Mesenchymal stem cell (in vitro differentiated cells and primary cell): ENCODE results near the gene DSG2.

Experiments
- DNase-seq: peaks from one replicate; pipeline ENCODE4 v3.0.0-alpha.2; 2013
- H2AFZ ChIP-seq: one replicate; pipeline ENCODE4 v1.6.1; 2013; ENCODE audit warnings: low read depth, mild to moderate bottlenecking, control low read depth, inconsistent platforms, low read length, moderate library complexity
- H2AK5ac ChIP-seq: 2 replicates; pipeline ENCODE4 v1.6.1; 2013; ENCODE audit warnings: low read length, moderate library complexity, mild to moderate bottlenecking, inconsistent platforms; ENCODE audit not compliant: severe bottlenecking
- H2BK120ac ChIP-seq: one replicate; pipeline ENCODE4 v1.6.1; 2013; ENCODE audit warnings: low read depth, mild to moderate bottlenecking, inconsistent platforms, low read length, moderate library complexity
- H2BK12ac ChIP-seq, 2 experiments: one replicate each; pipeline ENCODE4 v1.6.1; 2013; ENCODE audit warnings: inconsistent platforms in 2 of 2, low read length in 2 of 2, mild to moderate bottlenecking in 2 of 2, moderate library complexity in 2 of 2, control low read depth in 1 of 2
- H2BK15ac ChIP-seq: one replicate; pipeline ENCODE4 v1.6.1; 2013; ENCODE audit warnings: mild to moderate bottlenecking, low read depth, inconsistent platforms; ENCODE audit not compliant: poor library complexity, severe bottlenecking
- H2BK5ac ChIP-seq: 2 replicates; pipeline ENCODE4 v1.6.1; 2013; ENCODE audit warnings: low read depth, mild to moderate bottlenecking, low read length, control low read depth, inconsistent platforms; ENCODE audit not compliant: poor library complexity, severe bottlenecking
- H3K14ac ChIP-seq, 2 experiments: one replicate each; pipeline ENCODE4 v1.6.1; 2013; ENCODE audit warnings: inconsistent platforms in 2 of 2, low read length in 2 of 2, control low read depth in 1 of 2, mild to moderate bottlenecking in 1 of 2, moderate library complexity in 1 of 2
- H3K18ac ChIP-seq, 2 experiments: one replicate each; pipeline ENCODE4 v1.6.1; 2013; ENCODE audit warnings: inconsistent platforms in 2 of 2, low read length in 2 of 2, control low read depth in 1 of 2, low read depth in 1 of 2, mild to moderate bottlenecking in 1 of 2
- H3K23ac ChIP-seq, 2 experiments: one replicate each; pipeline ENCODE4 v1.6.1; 2013; ENCODE audit warnings: inconsistent platforms in 2 of 2, low read length in 2 of 2, mild to moderate bottlenecking in 2 of 2, moderate library complexity in 2 of 2, control low read depth in 1 of 2
- H3K27ac ChIP-seq: 2 replicates; pipeline ENCODE4 v1.5.1; 2013; ENCODE audit warnings: mild to moderate bottlenecking, moderate library complexity, low read length, control low read depth, inconsistent platforms; ENCODE audit not compliant: poor library complexity, severe bottlenecking
- H3K27me3 ChIP-seq, 2 experiments: 2 replicates each; pipeline versions ENCODE4 v1.6.1 to v1.7.0; 2013; ENCODE audit warnings: low read length in 2 of 2, mild to moderate bottlenecking in 2 of 2, moderate library complexity in 2 of 2, control low read depth in 1 of 2, inconsistent platforms in 1 of 2; ENCODE audit not compliant: control insufficient read depth in 1 of 2, insufficient read depth in 1 of 2
- H3K36me3 ChIP-seq, 2 experiments: 2 replicates each; pipeline versions ENCODE4 v1.6.1 to v1.7.0; 2013; ENCODE audit warnings: low read length in 2 of 2, control low read depth in 1 of 2, inconsistent platforms in 1 of 2, low read depth in 1 of 2, mild to moderate bottlenecking in 1 of 2; ENCODE audit not compliant: insufficient read depth in 2 of 2, control insufficient read depth in 1 of 2
- H3K4ac ChIP-seq, 2 experiments: one replicate each; pipeline ENCODE4 v1.6.1; 2013; ENCODE audit warnings: inconsistent platforms in 2 of 2, low read length in 2 of 2, mild to moderate bottlenecking in 2 of 2, moderate library complexity in 2 of 2, control low read depth in 1 of 2, low read depth in 1 of 2
- H3K4me1 ChIP-seq: 2 replicates; pipeline ENCODE4 v1.6.1; 2013; ENCODE audit warnings: low read depth, low read length, control low read depth; ENCODE audit not compliant: control insufficient read depth, insufficient read depth
- H3K4me2 ChIP-seq: 2 replicates; pipeline ENCODE4 v1.6.1; 2013; ENCODE audit warnings: low read length, mild to moderate bottlenecking, inconsistent platforms; ENCODE audit not compliant: poor library complexity, severe bottlenecking
- H3K4me3 ChIP-seq, 2 experiments: 2 replicates each; pipeline versions ENCODE4 v1.5.1 to v1.7.0; 2013; ENCODE audit warnings: low read length in 2 of 2, mild to moderate bottlenecking in 2 of 2, control low read depth in 1 of 2, low read depth in 1 of 2; ENCODE audit not compliant: insufficient read depth in 1 of 2
- H3K79me1 ChIP-seq: replicated peaks from 2 replicates; pipeline ENCODE4 v1.6.1; 2013; ENCODE audit warnings: mild to moderate bottlenecking, control low read depth, low read length, inconsistent platforms; ENCODE audit not compliant: poor library complexity, severe bottlenecking
- H3K9ac ChIP-seq: 2 replicates; pipeline ENCODE4 v1.7.0; 2013; ENCODE audit warnings: mild to moderate bottlenecking, low read length, moderate library complexity
- H3K9me3 ChIP-seq: 2 replicates; pipeline ENCODE4 v1.7.0; 2013; ENCODE audit warnings: mild to moderate bottlenecking, low read length; ENCODE audit not compliant: control insufficient read depth
- H4K8ac ChIP-seq: one replicate; pipeline ENCODE4 v1.6.1; 2013; ENCODE audit warnings: inconsistent platforms, mild to moderate bottlenecking, low read length, moderate library complexity
- H4K91ac ChIP-seq: one replicate; pipeline ENCODE4 v1.6.1; 2013; ENCODE audit warnings: mild to moderate bottlenecking, low read length, inconsistent platforms
- WGBS: methylation state at CpG from one replicate; pipeline ENCODE4 v1.1.7; 2013; ENCODE audit warnings: mixed read lengths; 5-methylcytosine and 5-hydroxymethylcytosine counted together

Gene DSG2

GRCh38 chr18:31533236-31533635 lies 35.3 kb downstream of the DSG2 start:
- no peak overlapping the region for H2BK120ac ChIP-seq
- H3K79me1 ChIP-seq: peaks cover 3% of the 10 kb centered on the region
- no peaks in the 10 kb centered on the region for H3K27me3 ChIP-seq
- no peak overlapping the region for H3K9ac ChIP-seq
- H3K23ac ChIP-seq: no peak overlapping the region
- no peak overlapping the region for H3K14ac ChIP-seq
- H2BK5ac ChIP-seq: no peak overlapping the region
- no peak for DNase-seq
- H2AK5ac ChIP-seq: no peak overlapping the region
- H3K4me2 ChIP-seq: no peak overlapping the region
- no peak overlapping the region for H2BK12ac ChIP-seq
- no peaks in the 10 kb centered on the region for H3K4me1 ChIP-seq
- no CpG with 5 or more reads among the region's 1 CpG for WGBS
- H4K91ac ChIP-seq: no peak overlapping the region
- no peaks in the 10 kb centered on the region for H3K9me3 ChIP-seq
- no peaks in the 10 kb centered on the region for H3K36me3 ChIP-seq
- H2BK15ac ChIP-seq: no peak overlapping the region
- no peak overlapping the region for H2AFZ ChIP-seq
- no peak overlapping the region for H3K27ac ChIP-seq
- no peak overlapping the region for H3K4me3 ChIP-seq
- H4K8ac ChIP-seq: no peak overlapping the region
- H3K4ac ChIP-seq: no peak overlapping the region
- H3K18ac ChIP-seq: no peak overlapping the region

DNA sequence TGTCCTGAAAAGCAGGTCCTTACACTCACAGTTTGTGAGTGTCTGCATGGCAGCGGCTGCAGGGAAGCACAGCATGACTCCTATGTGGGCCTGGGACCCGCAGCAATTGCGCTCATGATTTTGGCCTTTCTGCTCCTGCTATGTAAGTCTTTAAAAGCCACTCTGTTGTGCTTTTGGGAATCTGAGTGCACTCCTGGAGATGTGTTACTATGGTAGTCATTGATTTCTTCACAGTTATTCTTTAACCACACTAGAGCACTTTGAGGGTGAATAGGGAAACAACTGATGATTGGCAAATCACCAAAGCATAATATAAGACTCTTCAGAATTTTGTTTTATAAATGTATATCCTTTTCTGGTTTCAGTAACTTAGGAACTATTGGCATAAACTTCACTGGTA lies 40.9 kb downstream of the DSG2 start:
- Histone ChIP-seq H3K18ac (no peak overlapping the region), H4K91ac (no peak overlapping the region), H3K4me3 (no peak overlapping the region), H3K9me3 (no peaks in the 10 kb centered on the region), H3K27me3 (no peaks in the 10 kb centered on the region), H2BK15ac (no peak overlapping the region), H2AFZ (no peak overlapping the region), H4K8ac (no peak overlapping the region), H3K14ac (no peak overlapping the region), H3K4me2 (no peak overlapping the region), H3K79me1 (peaks cover 6% of the 10 kb centered on the region), H3K23ac (no peak overlapping the region), H3K4me1 (peaks cover 2% of the 10 kb centered on the region), H3K4ac (no peak overlapping the region), H3K27ac (no peak overlapping the region), H2BK120ac (no peak overlapping the region), H3K36me3 (peaks cover 0 to 18% of the 10 kb centered on the region in 2 experiments), H2BK5ac (no peak overlapping the region), H2AK5ac (no peak overlapping the region), H3K9ac (no peak overlapping the region), H2BK12ac (no peak overlapping the region)
- 92% methylated on average over 3 of the region's 3 CpGs for WGBS
- DNase-seq: no peak

GRCh38 chr18:31546476-31546875 lies 48.5 kb downstream of the DSG2 start:
- no peak overlapping the region for H4K91ac ChIP-seq
- H3K23ac ChIP-seq: no peak overlapping the region
- no peaks in the 10 kb centered on the region for H3K79me1 ChIP-seq
- H3K4me2 ChIP-seq: no peak overlapping the region
- DNase-seq: no peak
- H3K36me3 ChIP-seq: peaks cover 0 to 13% of the 10 kb centered on the region in 2 experiments
- no peak overlapping the region for H2AFZ ChIP-seq
- H4K8ac ChIP-seq: no peak overlapping the region
- no peak overlapping the region for H2BK120ac ChIP-seq
- peaks cover 4% of the 10 kb centered on the region for H3K4me1 ChIP-seq
- no peak overlapping the region for H2BK15ac ChIP-seq
- no peaks in the 10 kb centered on the region for H3K9me3 ChIP-seq
- H3K9ac ChIP-seq: no peak overlapping the region
- no peaks in the 10 kb centered on the region for H3K27me3 ChIP-seq
- no peak overlapping the region for H2BK12ac ChIP-seq
- H3K14ac ChIP-seq: no peak overlapping the region
- WGBS: 78% methylated on average over 2 of the region's 2 CpGs
- no peak overlapping the region for H2BK5ac ChIP-seq
- no peak overlapping the region for H3K27ac ChIP-seq
- H3K4ac ChIP-seq: no peak overlapping the region
- no peak overlapping the region for H3K4me3 ChIP-seq
- H3K18ac ChIP-seq: no peak overlapping the region
- H2AK5ac ChIP-seq: no peak overlapping the region

DNA sequence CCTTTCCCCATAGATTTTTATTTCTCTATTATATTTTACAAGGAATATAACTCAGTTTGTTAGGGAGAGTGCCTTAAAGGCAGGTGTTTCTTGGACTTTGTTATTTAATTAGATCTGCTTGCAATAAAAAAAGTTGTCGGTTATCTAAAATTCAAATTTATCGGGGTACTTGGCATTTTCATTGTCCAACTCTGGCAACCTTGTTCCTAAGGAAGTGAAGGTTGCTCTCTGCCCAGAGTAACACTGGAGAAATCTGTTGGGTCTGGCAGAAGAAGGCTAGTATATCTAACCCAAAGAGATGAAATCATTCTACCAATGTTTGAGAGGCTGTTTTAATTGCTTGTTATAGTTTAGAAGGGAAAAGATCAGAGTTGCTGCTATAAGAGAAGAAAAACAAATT lies 50.9 kb downstream of the DSG2 start:
- Histone ChIP-seq H3K4me2 (no peak overlapping the region), H3K27me3 (no peaks in the 10 kb centered on the region), H2BK5ac (no peak overlapping the region), H3K36me3 (peaks cover 0 to 5% of the 10 kb centered on the region in 2 experiments), H4K91ac (no peak overlapping the region), H4K8ac (no peak overlapping the region), H3K9ac (no peak overlapping the region), H2BK15ac (no peak overlapping the region), H3K18ac (no peak overlapping the region), H3K27ac (no peak overlapping the region), H3K4ac (no peak overlapping the region), H3K9me3 (no peaks in the 10 kb centered on the region), H2AK5ac (no peak overlapping the region), H3K4me3 (no peak overlapping the region), H3K79me1 (no peaks in the 10 kb centered on the region), H3K4me1 (peaks cover 4% of the 10 kb centered on the region), H2AFZ (no peak overlapping the region), H2BK120ac (no peak overlapping the region), H3K14ac (no peak overlapping the region), H2BK12ac (no peak overlapping the region), H3K23ac (no peak overlapping the region)
- 100% methylated on average over 2 of the region's 2 CpGs for WGBS
- DNase-seq: no peak
